K562 (cell line): ENCODE measurements around the gene PDPR. TPM values are rescaled to one million over a fixed set of nuclear protein-coding genes. Genes with fewer than 3 reads are reported as not detected.
A peak's percentile ranks its signal among the peaks of the same experiment; 100 is the strongest.
"Not testable (repeated sequence)": the region's sequence is repeated elsewhere in the genome, so short reads cannot be mapped to it uniquely, and the experiment has no call there.

Source experiments
- ATAC-seq: fragments of 200-7000 bp; cut with Tn5 transposase; 3 replicates; pipeline ENCODE4 v1.9.1; 2020; ENCODE audit warnings: moderate library complexity
- BruUV-seq: library from RNA; stranded (reverse); fragments of 400-500 nt; replicated peaks from 2 replicates; lab custom pipeline; 2021; lab: Mats Ljungman, UMichigan
- CTCF ChIA-PET: fragments of 300-600 bp; formaldehyde crosslinking; extraction: SDS; loops from one replicate; lab custom pipeline; 2021; ENCODE audit warnings: low intra/inter-chr PET ratio; lab: Yijun Ruan, JAX
- POLR2A ChIA-PET: fragments of 300-600, 350-650 bp; sonication (Branson Sonifier 250); formaldehyde crosslinking; extraction: SDS; loops from one replicate; lab custom pipeline; 2021; ENCODE audit warnings: antibody characterized with exemption, inconsistent platforms; lab: Yijun Ruan, JAX
- DNase-seq, 4 experiments: peaks; one replicate each; pipeline versions ENCODE4 v3.0.0 to v3.0.0-alpha.2; 2011 to 2018; ENCODE audit warnings: low spot score in 3 of 4, mixed read lengths in 3 of 4; ENCODE audit errors: extremely low read depth in 1 of 4
- FAIRE-seq: peaks from 2 replicates; lab custom pipeline; 2011; peaks lifted over from hg19 to GRCh38; lab: Jason Lieb, UNC
- H2AFZ ChIP-seq: 2 replicates; pipeline ENCODE4 v1.6.0; 2011; ENCODE audit warnings: low read depth, low read length, control low read depth, inconsistent platforms
- H3K27ac ChIP-seq: fragments of 200-600 bp; 3 replicates; pipeline ENCODE4 v1.8.0; 2011; ENCODE audit warnings: low read depth, mild to moderate bottlenecking, control low read depth, inconsistent platforms, low read length, moderate library complexity, mixed read lengths; ENCODE audit errors: extremely low read depth
- H3K27me3 ChIP-seq, 2 experiments: fragments of 300-600 bp in 1 of 2; 2 replicates in 1 of 2; 3 replicates in 1 of 2; pipeline versions ENCODE4 v1.6.0 to v1.8.0; 2011; ENCODE audit warnings: inconsistent platforms in 2 of 2, low read length in 2 of 2, mild to moderate bottlenecking in 1 of 2, mixed read lengths in 1 of 2, moderate library complexity in 1 of 2; ENCODE audit not compliant: control insufficient read depth in 2 of 2, insufficient read depth in 2 of 2
- H3K36me3 ChIP-seq: fragments of 300-600 bp; 3 replicates; pipeline ENCODE4 v1.8.0; 2011; ENCODE audit warnings: mild to moderate bottlenecking, low read length, inconsistent platforms; ENCODE audit not compliant: control insufficient read depth, insufficient read depth
- H3K4me1 ChIP-seq, 2 experiments: fragments of 200-600 bp in 1 of 2; replicated peaks in 1 of 2; 2 replicates in 1 of 2; 3 replicates in 1 of 2; pipeline versions ENCODE4 v1.5.1 to v1.8.0; 2011; ENCODE audit warnings: inconsistent platforms in 2 of 2, low read length in 2 of 2, mild to moderate bottlenecking in 1 of 2, mixed read lengths in 1 of 2, moderate library complexity in 1 of 2; ENCODE audit not compliant: control insufficient read depth in 2 of 2, insufficient read depth in 2 of 2
- H3K4me2 ChIP-seq: 2 replicates; pipeline ENCODE4 v1.6.1; 2011; ENCODE audit warnings: low read length, control low read depth, inconsistent platforms, mixed read lengths; ENCODE audit not compliant: insufficient read depth
- H3K4me3 ChIP-seq: fragments of 200-600 bp; sonication (generic), shearing (Covaris generic); 2 replicates; pipeline ENCODE4 v1.5.1; 2016; ENCODE audit warnings: control low read depth, inconsistent platforms
- H3K79me2 ChIP-seq: fragments of 200-600 bp; 3 replicates; pipeline ENCODE4 v1.8.0; 2011; ENCODE audit warnings: low read length, inconsistent platforms; ENCODE audit not compliant: control insufficient read depth, insufficient read depth
- H3K9ac ChIP-seq, 2 experiments: 2 replicates each; pipeline versions ENCODE4 v1.6.0 to v1.6.1; 2011; ENCODE audit warnings: low read depth in 2 of 2, low read length in 2 of 2, control low read depth in 1 of 2, inconsistent platforms in 1 of 2, mild to moderate bottlenecking in 1 of 2, mixed read lengths in 1 of 2; ENCODE audit not compliant: insufficient read depth in 1 of 2
- H3K9me1 ChIP-seq: one replicate; pipeline ENCODE4 v1.6.0; 2011; ENCODE audit warnings: inconsistent platforms, mild to moderate bottlenecking, low read length, moderate library complexity; ENCODE audit not compliant: control insufficient read depth, insufficient read depth
- H3K9me3 ChIP-seq: replicated peaks from 2 replicates; pipeline ENCODE4 v1.5.1; 2011; ENCODE audit warnings: low read depth, low read length, inconsistent platforms; ENCODE audit not compliant: control insufficient read depth, insufficient read depth
- H4K20me1 ChIP-seq: replicated peaks from 2 replicates; pipeline ENCODE4 v1.6.1; 2011; ENCODE audit warnings: low read length, inconsistent platforms, mixed read lengths; ENCODE audit not compliant: control insufficient read depth, insufficient read depth
- WGBS: fragments of 100-300 bp; shearing (Covaris generic); methylation state at CpG from one replicate; pipeline ENCODE4 v1.1.6; 2016; ENCODE audit warnings: low coverage, mixed read lengths; ENCODE audit not compliant: insufficient coverage; ENCODE audit errors: missing lambda C conversion rate; 5-methylcytosine and 5-hydroxymethylcytosine counted together
- in situ Hi-C: fragments of 300-500 bp; cut with MboI; formaldehyde crosslinking; loops from 4 replicates; pipeline ENCODE4 v1.15.0; 2018; ENCODE audit warnings: inconsistent platforms, mixed read lengths
- intact Hi-C: fragments of 100-400 bp; cut with micrococcal nuclease; formaldehyde crosslinking; loops from 2 replicates; pipeline ENCODE4 v1.14.2; 2022
- polyA plus RNA-seq, 8 experiments: library from polyadenylated mRNA; depleted of rRNA in 4 of 8; stranded (reverse) in 5 of 8; unstranded in 3 of 8; fragments of >200 nt; fragmentation: Nextera tagmentation in 2 of 8; fragmentation: Illumina TruSeq in 1 of 8; extraction: Ambion mirVana in 2 of 8; extraction: Trizol in 1 of 8; gene quantifications; 2 replicates each; pipeline versions ENCODE4 v1.2.1 to v1.2.3, GENCODE V29; 2011 to 2014; ENCODE audit warnings: inconsistent platforms in 1 of 8, missing spikeins in 1 of 8
- total RNA-seq, 7 experiments: library from RNA; depleted of rRNA in 6 of 7; stranded (reverse); fragments of >200 nt in 6 of 7; fragmentation: Illumina TruSeq in 2 of 7; extraction: Trizol in 2 of 7; gene quantifications; 2 replicates each; pipeline versions ENCODE4 v1.2.1 to v1.2.3, GENCODE V29; 2011 to 2021; ENCODE audit warnings: low replicate concordance in 1 of 7

Gene PDPR
- total and polyA plus RNA-seq, 9 of the 15 experiments (the other 6 are each of a cell fraction or from before 2014, with no cell fraction given) = 4.9 to 35.7 (median 19.1) TPM

DNA sequence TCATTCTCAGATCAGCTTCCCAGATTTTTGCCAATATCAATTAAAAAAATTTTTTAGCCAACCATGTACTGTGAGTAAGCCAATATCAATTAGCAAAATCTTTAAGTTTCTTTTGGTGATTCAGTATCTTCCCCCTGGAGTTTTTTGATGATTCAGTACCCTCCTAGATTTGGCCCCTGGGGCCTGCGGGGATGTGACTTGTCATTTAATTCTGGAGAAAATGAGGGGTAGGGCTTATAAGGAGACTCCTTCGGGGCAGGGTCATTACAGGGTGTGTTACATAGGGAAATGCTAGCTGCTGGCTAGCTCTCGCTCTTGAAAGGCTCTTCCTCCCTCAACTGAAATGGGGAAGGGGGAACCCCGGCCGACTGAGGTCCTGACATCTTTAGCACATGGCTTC, 76.4 kb downstream of the PDPR start:
- in situ Hi-C loops, H3K4me1 ChIP-seq, H3K9me1 ChIP-seq, H3K79me2 ChIP-seq, H3K4me2 ChIP-seq, CTCF ChIA-PET, H2AFZ ChIP-seq, H3K27me3 ChIP-seq, H3K9ac ChIP-seq, DNase-seq, H3K9me3 ChIP-seq, FAIRE-seq, H3K27ac ChIP-seq, intact Hi-C loops, POLR2A ChIA-PET, H3K4me3 ChIP-seq, H4K20me1 ChIP-seq, BruUV-seq, H3K36me3 ChIP-seq, ATAC-seq: not testable (repeated sequence)
- no CpG with 5 or more reads among the region's 5 CpGs for WGBS

DNA sequence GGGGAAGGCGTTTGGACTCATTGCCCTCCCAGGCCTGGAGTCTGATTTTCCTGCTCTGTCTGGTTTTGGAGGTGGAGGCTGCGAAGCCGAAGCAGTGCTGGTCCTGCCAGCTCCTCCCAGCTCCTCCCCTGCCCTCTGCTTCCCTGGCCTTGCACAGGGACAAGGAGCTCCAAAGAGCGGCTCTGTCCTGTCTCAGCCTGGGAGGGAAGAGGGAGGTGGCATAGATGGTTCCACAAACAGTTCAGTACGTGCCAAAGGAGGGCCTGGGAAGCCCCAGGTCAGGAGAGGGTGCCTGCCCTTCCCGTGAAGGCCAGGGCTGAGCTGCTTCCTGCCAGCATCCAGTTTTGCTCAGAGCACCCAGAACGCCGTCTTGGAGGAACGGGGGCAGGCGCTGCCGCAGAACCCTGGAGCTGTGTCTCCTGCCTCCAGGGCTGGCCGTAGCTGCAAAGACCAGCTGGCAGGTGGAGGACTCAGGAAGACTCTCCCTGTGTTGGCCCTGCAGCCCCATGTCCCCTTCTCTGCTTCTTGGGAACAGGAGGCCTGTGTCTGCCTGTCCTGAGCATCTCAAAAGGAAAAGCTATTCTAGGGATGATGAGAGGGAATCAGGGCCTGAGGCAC, 82.7 kb downstream of the PDPR start:
- POLR2A ChIA-PET = not testable (repeated sequence)

DNA sequence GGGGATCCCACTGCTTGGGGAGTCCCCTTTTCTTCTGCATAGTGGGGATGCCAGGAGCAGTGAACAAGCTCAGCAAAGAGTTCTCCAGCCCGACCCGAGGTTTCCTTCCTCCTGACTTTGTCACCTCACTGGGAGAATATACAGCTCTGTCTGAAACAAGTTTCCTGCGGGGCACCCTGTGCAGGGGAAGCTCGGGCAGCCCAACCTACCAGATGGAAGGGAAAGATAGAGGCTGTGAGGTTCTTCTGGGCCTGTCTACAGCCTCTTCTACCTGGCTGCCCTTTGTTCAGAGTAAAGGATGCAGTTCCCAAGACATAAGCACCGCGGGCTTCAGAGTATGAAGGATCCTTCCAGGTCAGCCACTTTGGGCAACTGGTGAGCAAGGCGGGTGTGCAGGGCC, 83.5 kb downstream of the PDPR start:
- H3K4me3 ChIP-seq, H3K9me1 ChIP-seq, H3K27me3 ChIP-seq, BruUV-seq, CTCF ChIA-PET, H3K4me2 ChIP-seq, H3K36me3 ChIP-seq, FAIRE-seq, POLR2A ChIA-PET, H4K20me1 ChIP-seq, H3K27ac ChIP-seq, H3K9me3 ChIP-seq, H2AFZ ChIP-seq, H3K79me2 ChIP-seq, intact Hi-C loops, H3K4me1 ChIP-seq, H3K9ac ChIP-seq, in situ Hi-C loops: not testable (repeated sequence)
- DNase-seq (peak in 1 of 4 experiments; percentile 2), ATAC-seq (peak; percentile 36)
- 37% methylated on average over 3 of the region's 7 CpGs for WGBS

More for the DNA sequence above, 82.7 kb downstream of the PDPR start:
- DNase-seq, H3K36me3 ChIP-seq, H3K4me3 ChIP-seq, H3K79me2 ChIP-seq, in situ Hi-C loops, CTCF ChIA-PET, H3K4me2 ChIP-seq, H2AFZ ChIP-seq, H3K27me3 ChIP-seq, H3K27ac ChIP-seq, BruUV-seq, H4K20me1 ChIP-seq, H3K4me1 ChIP-seq, H3K9me3 ChIP-seq, H3K9ac ChIP-seq, H3K9me1 ChIP-seq, FAIRE-seq, intact Hi-C loops: not testable (repeated sequence)
- ATAC-seq = peak; percentile 32
- WGBS = 18% methylated on average over 4 of the region's 12 CpGs

DNA sequence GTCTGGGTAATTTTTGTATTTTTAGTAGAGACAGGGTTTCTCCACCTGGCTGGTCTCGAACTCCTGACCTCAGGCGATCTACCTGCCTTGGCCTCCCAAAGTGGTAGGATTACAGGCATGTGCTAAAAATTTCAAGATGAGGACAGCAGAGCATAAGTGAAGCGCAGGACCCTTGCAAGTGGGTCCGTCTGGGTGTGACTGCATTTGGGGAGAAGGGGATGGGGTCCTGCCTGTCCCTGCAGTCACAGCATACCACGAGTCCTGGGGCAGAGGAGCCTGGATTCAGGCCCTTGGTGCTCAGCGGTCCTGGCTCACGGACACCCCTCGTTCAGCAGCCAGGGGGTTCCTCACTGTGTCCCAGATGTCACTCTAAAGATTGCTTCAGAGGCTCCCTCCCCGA, 84.1 kb downstream of the PDPR start:
- H2AFZ ChIP-seq, in situ Hi-C loops, intact Hi-C loops, BruUV-seq, DNase-seq, H3K4me2 ChIP-seq, H3K9me1 ChIP-seq, POLR2A ChIA-PET, H3K4me3 ChIP-seq, H3K9me3 ChIP-seq, H4K20me1 ChIP-seq, ATAC-seq, H3K36me3 ChIP-seq, CTCF ChIA-PET, H3K27ac ChIP-seq, H3K4me1 ChIP-seq, H3K79me2 ChIP-seq, FAIRE-seq, H3K27me3 ChIP-seq, H3K9ac ChIP-seq: not testable (repeated sequence)
- WGBS = 27% methylated on average over 7 of the region's 9 CpGs
